Fibroblast of lung (primary cell): ENCODE measurements around the gene RASGRF2. TPM values are rescaled to one million over a fixed set of nuclear protein-coding genes. Genes with fewer than 3 reads are reported as not detected.

Experiments
- DNase-seq, 2 donors: peaks; one replicate each; pipeline versions ENCODE4 v3.0.0 to v3.0.0-alpha.2; 2010; ENCODE audit warnings: low read depth in 2 of 2
- H2AFZ ChIP-seq: 2 replicates; pipeline ENCODE4 v1.5.1; 2012; ENCODE audit warnings: low read length, control low read depth, inconsistent platforms
- H3K27ac ChIP-seq: 2 replicates; pipeline ENCODE4 v1.5.1; 2011; ENCODE audit warnings: low read length, control low read depth; ENCODE audit not compliant: insufficient read depth
- H3K27me3 ChIP-seq: 2 replicates; pipeline ENCODE4 v1.5.1; 2011; ENCODE audit warnings: mild to moderate bottlenecking, low read length; ENCODE audit not compliant: control insufficient read depth, insufficient read depth
- H3K36me3 ChIP-seq: 2 replicates; pipeline ENCODE4 v1.5.1; 2011; ENCODE audit warnings: low read length; ENCODE audit not compliant: control insufficient read depth, insufficient read depth
- H3K4me1 ChIP-seq: 2 replicates; pipeline ENCODE4 v1.5.1; 2011; ENCODE audit warnings: low read length; ENCODE audit not compliant: control insufficient read depth, insufficient read depth; ENCODE audit errors: extremely low read depth
- H3K4me2 ChIP-seq: 2 replicates; pipeline ENCODE4 v1.5.1; 2011; ENCODE audit warnings: low read length, control low read depth; ENCODE audit not compliant: insufficient read depth; ENCODE audit errors: extremely low read depth
- H3K4me3 ChIP-seq, 4 experiments: fragments of 200-600 bp in 1 of 4; sonication (generic) in 1 of 4; replicated peaks in 1 of 4; 2 replicates each; pipeline ENCODE4 v1.5.1; 2011 to 2016; ENCODE audit warnings: low read length in 4 of 4, low read depth in 3 of 4, mild to moderate bottlenecking in 3 of 4, control low read depth in 2 of 4, inconsistent platforms in 1 of 4, mixed read lengths in 1 of 4; ENCODE audit not compliant: insufficient read depth in 1 of 4; ENCODE audit errors: control extremely low read depth in 1 of 4
- H3K79me2 ChIP-seq: 2 replicates; pipeline ENCODE4 v1.5.1; 2012; ENCODE audit warnings: mild to moderate bottlenecking, low read length, inconsistent platforms; ENCODE audit not compliant: control insufficient read depth, insufficient read depth
- H3K9ac ChIP-seq: 2 replicates; pipeline ENCODE4 v1.5.1; 2011; ENCODE audit warnings: mild to moderate bottlenecking, low read length, control low read depth; ENCODE audit not compliant: insufficient read depth
- H3K9me3 ChIP-seq: 2 replicates; pipeline ENCODE4 v1.5.1; 2012; ENCODE audit warnings: low read depth, low read length; ENCODE audit not compliant: control insufficient read depth, insufficient read depth
- H4K20me1 ChIP-seq: 2 replicates; pipeline ENCODE4 v1.5.1; 2011; ENCODE audit warnings: low read length; ENCODE audit not compliant: control insufficient read depth, insufficient read depth; ENCODE audit errors: extremely low read depth
- CTCF ChIP-seq, 2 donors: IDR thresholded peaks in 1 of 2; conservative IDR thresholded peaks in 1 of 2; 1 replicate in 1 of 2; 2 replicates in 1 of 2; pipeline ENCODE4 v1.5.1; 2011 to 2012; ENCODE audit warnings: low read length in 2 of 2, control low read depth in 1 of 2, inconsistent platforms in 1 of 2, low read depth in 1 of 2, mild to moderate bottlenecking in 1 of 2
- EZH2 ChIP-seq: IDR thresholded peaks from 2 replicates; pipeline ENCODE4 v1.5.1; 2012; ENCODE audit warnings: low read length, control low read depth, mild to moderate bottlenecking; ENCODE audit errors: missing control alignments
- polyA plus RNA-seq, 2 donors: library from polyadenylated mRNA; depleted of rRNA in 1 of 2; stranded (reverse) in 1 of 2; unstranded in 1 of 2; fragments of >200 nt; gene quantifications; 2 replicates each; pipeline ENCODE4 v1.2.1, GENCODE V29; 2011 to 2012; ENCODE audit warnings: missing spikeins in 1 of 2
- total RNA-seq: library from RNA; depleted of rRNA; stranded (reverse); fragments of >200 nt; gene quantifications from 2 replicates; pipeline ENCODE4 v1.2.1, GENCODE V29; 2014

Gene RASGRF2
- total and polyA plus RNA-seq, 2 donors (not counting 1 experiment from before 2014, with no cell fraction given), result 3.5 to 19.5 TPM

DNA sequence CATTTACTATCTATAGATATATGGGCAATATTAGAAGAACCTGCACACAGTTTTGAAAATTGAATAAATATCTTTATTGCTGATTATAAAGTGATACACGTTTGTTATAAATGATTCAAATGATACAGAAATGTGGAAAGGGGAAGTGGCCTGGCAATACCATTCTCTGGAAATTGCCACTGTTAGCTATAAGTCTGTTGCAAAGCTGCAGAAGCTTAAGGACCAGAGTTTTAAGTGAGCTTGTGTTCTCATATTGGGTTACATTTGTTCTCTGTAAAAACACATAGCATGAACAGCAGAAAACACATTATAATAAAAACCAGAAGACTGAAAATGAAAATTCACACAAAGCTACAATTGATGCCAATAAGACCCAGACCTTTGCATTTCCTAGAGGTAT is 59.6 kb downstream of the RASGRF2 start:
- H3K9ac ChIP-seq, result no peak overlapping the region
- no peak for TF ChIP-seq CTCF (conservative IDR thresholded peaks at IDR 0.05 in 1 of 2, IDR thresholded peaks at IDR 0.05 in 1 of 2; ENCODE audit: low read depth in 1 of 2, low read length in 2 of 2)
- TF ChIP-seq EZH2, result no peak

GRCh38 chr5:81020478-81021167 is 60.5 kb downstream of the RASGRF2 start:
- H2AFZ ChIP-seq, result no peak overlapping the region
- H3K27me3 ChIP-seq, result no peaks in the 10 kb centered on the region
- TF ChIP-seq EZH2 (no peak), CTCF (conservative IDR thresholded peaks at IDR 0.05 in 1 of 2, IDR thresholded peaks at IDR 0.05 in 1 of 2; ENCODE audit: low read depth in 1 of 2, low read length in 2 of 2) (no peak)
- no peaks in the 10 kb centered on the region for H3K9me3 ChIP-seq
- H3K79me2 ChIP-seq, result peaks cover 2% of the 10 kb centered on the region
- H3K4me1 ChIP-seq, result no peaks in the 10 kb centered on the region
- H3K4me2 ChIP-seq, result no peak overlapping the region
- H3K9ac ChIP-seq, result no peak overlapping the region
- DNase-seq, result peak in 1 of 2 donors; percentile 57
- no peak overlapping the region for H3K4me3 ChIP-seq
- H3K27ac ChIP-seq, result no peak overlapping the region
- H4K20me1 ChIP-seq, result no peaks in the 10 kb centered on the region
- H3K36me3 ChIP-seq, result no peaks in the 10 kb centered on the region

More for the DNA sequence above, 59.6 kb downstream of the RASGRF2 start:
- DNase-seq, result no peak
- H3K36me3 ChIP-seq, result no peaks in the 10 kb centered on the region
- no peaks in the 10 kb centered on the region for H3K9me3 ChIP-seq
- H3K79me2 ChIP-seq, result peaks cover 2% of the 10 kb centered on the region
- H3K27me3 ChIP-seq, result no peaks in the 10 kb centered on the region
- no peaks in the 10 kb centered on the region for H3K4me1 ChIP-seq
- H2AFZ ChIP-seq, result no peak overlapping the region
- no peak overlapping the region for H3K4me2 ChIP-seq
- no peaks in the 10 kb centered on the region for H4K20me1 ChIP-seq
- no peak overlapping the region for H3K27ac ChIP-seq
- H3K4me3 ChIP-seq, result no peak overlapping the region

- no peak overlapping the region for H3K9ac ChIP-seq
- no peaks in the 10 kb centered on the region for H4K20me1 ChIP-seq
- peak; percentile 32 to 60 for DNase-seq
- H2AFZ ChIP-seq, result no peak overlapping the region
- H3K4me1 ChIP-seq, result no peaks in the 10 kb centered on the region
- peaks cover 2% of the 10 kb centered on the region for H3K79me2 ChIP-seq
- no peak overlapping the region for H3K4me3 ChIP-seq
- H3K36me3 ChIP-seq, result no peaks in the 10 kb centered on the region
- H3K27me3 ChIP-seq, result no peaks in the 10 kb centered on the region
- H3K27ac ChIP-seq, result no peak overlapping the region
- TF ChIP-seq CTCF (conservative IDR thresholded peaks at IDR 0.05 in 1 of 2, IDR thresholded peaks at IDR 0.05 in 1 of 2; ENCODE audit: low read depth in 1 of 2, low read length in 2 of 2) (no peak), EZH2 (no peak)
- no peak overlapping the region for H3K4me2 ChIP-seq
- no peaks in the 10 kb centered on the region for H3K9me3 ChIP-seq
Measured at GRCh38 chr5:81021486-81021885, 61.3 kb downstream of the RASGRF2 start.
